ENCODE results near the gene CD101.

CD101 gene
- 0.18 to 110 (median 17.6) reads per million in 9 experiments for total RNA-seq

- DNase-seq: no peak
- no peaks in the 10 kb centered on the region for H3K9me3 Mint-ChIP-seq
- peak; percentile 58 for ATAC-seq (replicated peaks)
- peak within 1 kb of the TSS; percentile 49 to 68 for H3K27ac Mint-ChIP-seq
- peaks cover 7 to 30% of the 10 kb centered on the region in 2 donors for H3K4me1 Mint-ChIP-seq (ENCODE audit: low read depth in 2 of 2)
- no peaks in the 10 kb centered on the region for H3K36me3 Mint-ChIP-seq (ENCODE audit: insufficient read depth)
- peak within 1 kb of the TSS in 1 of 2 donors; percentile 65 for H3K4me3 Mint-ChIP-seq
- no peaks in the 10 kb centered on the region for H3K27me3 Mint-ChIP-seq
Observed at GRCh38 chr1:117001254-117001927, at the start of gene CD101. CD101 (plus strand) TSS chr1:117001760; CDS start chr1:117001818, 58 bp downstream.

DNA sequence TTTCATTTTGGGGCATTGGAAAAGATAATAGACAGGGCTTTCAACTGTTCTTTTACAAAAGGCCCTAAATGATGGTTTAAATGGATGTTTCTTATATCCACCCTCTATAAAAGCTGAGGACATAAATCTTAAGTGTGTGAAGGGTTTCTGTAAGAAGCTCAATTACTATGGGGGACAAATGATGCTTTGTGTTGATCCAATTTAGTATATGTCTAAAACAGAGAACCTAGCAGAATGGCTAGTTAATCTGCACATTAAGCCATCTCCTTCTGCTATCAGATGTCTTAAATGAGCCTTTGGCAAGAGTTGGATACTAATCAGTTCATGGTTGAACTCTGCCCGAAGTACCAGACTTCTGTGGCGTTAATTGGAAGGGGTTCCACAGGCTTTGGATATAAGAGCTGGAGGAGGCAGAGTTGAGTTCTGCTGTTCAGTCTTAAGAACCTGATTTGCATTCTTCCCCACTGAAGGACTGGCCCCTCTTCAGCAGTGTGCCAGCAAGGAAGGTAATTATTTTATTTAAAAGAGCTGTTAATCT lies 48.8 kb upstream of the CD101 start:
- no peak for ATAC-seq (replicated peaks)
- Mint-ChIP-seq H3K4me1 (ENCODE audit: low read depth in 2 of 2) (no peaks in the 10 kb centered on the region), H3K27me3 (peaks cover 0 to 16% of the 10 kb centered on the region in 2 donors), H3K4me3 (no peak overlapping the region), H3K36me3 (ENCODE audit: insufficient read depth) (no peaks in the 10 kb centered on the region), H3K9me3 (no peaks in the 10 kb centered on the region), H3K27ac (no peak overlapping the region)
- no peak for DNase-seq

GRCh38 chr1:116954440-116954839 lies 47.1 kb upstream of the CD101 start:
- Mint-ChIP-seq H3K4me1 (ENCODE audit: low read depth in 2 of 2) (no peaks in the 10 kb centered on the region), H3K27ac (no peak overlapping the region), H3K36me3 (ENCODE audit: insufficient read depth) (no peaks in the 10 kb centered on the region), H3K27me3 (peaks cover 0 to 16% of the 10 kb centered on the region in 2 donors), H3K9me3 (no peaks in the 10 kb centered on the region), H3K4me3 (no peak overlapping the region)
- DNase-seq: no peak
- no peak for ATAC-seq (replicated peaks)

DNA sequence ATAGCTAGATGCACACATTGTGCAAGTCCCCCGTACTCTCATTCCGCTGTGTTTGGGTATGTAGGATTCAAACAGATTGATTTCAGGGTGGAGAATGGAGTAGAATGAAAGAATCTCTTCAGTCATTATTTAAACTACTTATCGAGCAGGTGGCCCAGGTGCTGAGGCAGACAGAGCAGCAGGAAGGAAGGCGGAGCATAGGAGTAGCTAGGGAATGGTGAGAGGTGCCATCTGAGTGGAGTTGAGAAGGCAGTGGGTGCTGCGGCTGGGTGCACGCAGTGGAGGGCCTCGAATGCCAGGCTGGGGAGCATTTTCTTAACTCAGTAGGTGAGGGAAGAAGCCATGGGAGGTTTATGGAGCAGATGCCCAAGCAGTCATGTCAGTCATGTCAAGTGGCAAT lies 45.2 kb upstream of the CD101 start:
- no peak for ATAC-seq (replicated peaks)
- Mint-ChIP-seq H3K4me1 (ENCODE audit: low read depth in 2 of 2) (no peaks in the 10 kb centered on the region), H3K27ac (no peak overlapping the region), H3K36me3 (ENCODE audit: insufficient read depth) (no peaks in the 10 kb centered on the region), H3K27me3 (peaks cover 0 to 6% of the 10 kb centered on the region in 2 donors), H3K9me3 (no peaks in the 10 kb centered on the region), H3K4me3 (no peak overlapping the region)
- DNase-seq: no peak

DNA sequence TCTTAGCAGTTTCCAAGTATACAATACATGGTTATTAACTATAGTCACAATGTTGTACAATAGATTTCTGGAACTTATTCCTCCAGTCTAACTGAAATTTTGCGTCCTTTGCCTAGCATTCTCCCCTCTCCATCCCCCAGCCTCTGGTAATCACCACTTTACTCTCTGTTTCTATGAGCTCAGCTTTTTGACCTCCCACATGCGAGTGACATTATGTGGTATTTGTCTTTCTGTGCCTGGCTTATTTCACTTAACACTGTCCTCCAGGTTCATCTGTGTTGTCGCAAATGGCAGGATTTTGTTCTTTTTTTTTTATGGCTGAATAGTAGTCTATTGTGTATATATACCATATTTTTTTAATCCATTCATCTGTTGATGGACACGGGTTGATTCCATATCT lies 43.9 kb upstream of the CD101 start:
- Mint-ChIP-seq H3K27ac (no peak overlapping the region), H3K27me3 (peaks cover 0 to 6% of the 10 kb centered on the region in 2 donors), H3K4me3 (no peak overlapping the region), H3K4me1 (ENCODE audit: low read depth in 2 of 2) (no peaks in the 10 kb centered on the region), H3K36me3 (ENCODE audit: insufficient read depth) (no peaks in the 10 kb centered on the region), H3K9me3 (no peaks in the 10 kb centered on the region)
- ATAC-seq (replicated peaks) (no peak), DNase-seq (no peak)

- Mint-ChIP-seq H3K27ac (no peak overlapping the region), H3K4me1 (ENCODE audit: low read depth in 2 of 2) (no peaks in the 10 kb centered on the region), H3K27me3 (peaks cover 0 to 6% of the 10 kb centered on the region in 2 donors), H3K9me3 (no peaks in the 10 kb centered on the region), H3K36me3 (ENCODE audit: insufficient read depth) (no peaks in the 10 kb centered on the region), H3K4me3 (no peak overlapping the region)
- ATAC-seq (replicated peaks) (no peak), DNase-seq (no peak)
Observed at GRCh38 chr1:116958110-116958509, 43.5 kb upstream of the CD101 start.

- no peak overlapping the region for H3K27ac Mint-ChIP-seq
- DNase-seq (no peak), ATAC-seq (replicated peaks) (no peak)
- H3K9me3 Mint-ChIP-seq: no peaks in the 10 kb centered on the region
- no peaks in the 10 kb centered on the region for H3K36me3 Mint-ChIP-seq (ENCODE audit: insufficient read depth)
- H3K4me1 Mint-ChIP-seq (ENCODE audit: low read depth in 2 of 2): no peaks in the 10 kb centered on the region
- peaks cover 0 to 6% of the 10 kb centered on the region in 2 donors for H3K27me3 Mint-ChIP-seq
- no peak overlapping the region for H3K4me3 Mint-ChIP-seq
Observed at GRCh38 chr1:116958977-116959376, 42.6 kb upstream of the CD101 start.

GRCh38 chr1:116961606-116962005 lies 40.0 kb upstream of the CD101 start:
- H3K36me3 Mint-ChIP-seq (ENCODE audit: insufficient read depth): no peaks in the 10 kb centered on the region
- no peak overlapping the region for H3K4me3 Mint-ChIP-seq

GRCh38 chr1:116962987-116963639 lies 38.4 kb upstream of the CD101 start:
- Mint-ChIP-seq H3K9me3 (no peaks in the 10 kb centered on the region), H3K4me1 (ENCODE audit: low read depth in 2 of 2) (no peaks in the 10 kb centered on the region), H3K36me3 (ENCODE audit: insufficient read depth) (no peaks in the 10 kb centered on the region), H3K4me3 (no peak overlapping the region), H3K27ac (no peak overlapping the region), H3K27me3 (peaks cover 0 to 6% of the 10 kb centered on the region in 2 donors)
- peak; percentile 69 for ATAC-seq (replicated peaks)
- DNase-seq: no peak

More at GRCh38 chr1:116961606-116962005, 40.0 kb upstream of the CD101 start:
- Mint-ChIP-seq H3K4me1 (ENCODE audit: low read depth in 2 of 2) (no peaks in the 10 kb centered on the region), H3K9me3 (no peaks in the 10 kb centered on the region), H3K27ac (no peak overlapping the region), H3K27me3 (peaks cover 0 to 6% of the 10 kb centered on the region in 2 donors)
- ATAC-seq (replicated peaks): no peak
- DNase-seq: no peak

GRCh38 chr1:116966791-116967190 lies 34.8 kb upstream of the CD101 start:
- ATAC-seq (replicated peaks) (no peak), DNase-seq (no peak)
- H3K27me3 Mint-ChIP-seq: peaks cover 0 to 8% of the 10 kb centered on the region in 2 donors
- H3K36me3 Mint-ChIP-seq (ENCODE audit: insufficient read depth): no peaks in the 10 kb centered on the region
- H3K4me1 Mint-ChIP-seq (ENCODE audit: low read depth in 2 of 2): no peaks in the 10 kb centered on the region
- H3K9me3 Mint-ChIP-seq: no peaks in the 10 kb centered on the region
- no peak overlapping the region for H3K27ac Mint-ChIP-seq
- H3K4me3 Mint-ChIP-seq: no peak overlapping the region

- H3K9me3 Mint-ChIP-seq: no peaks in the 10 kb centered on the region
- ATAC-seq (replicated peaks) (no peak), DNase-seq (no peak)
- no peak overlapping the region for H3K27ac Mint-ChIP-seq
- H3K36me3 Mint-ChIP-seq (ENCODE audit: insufficient read depth): no peaks in the 10 kb centered on the region
- no peak overlapping the region for H3K4me3 Mint-ChIP-seq
- H3K4me1 Mint-ChIP-seq (ENCODE audit: low read depth in 2 of 2): peaks cover 0 to 2% of the 10 kb centered on the region in 2 donors
- peaks cover 0 to 20% of the 10 kb centered on the region in 2 donors for H3K27me3 Mint-ChIP-seq
Observed at GRCh38 chr1:116968724-116969123, 32.8 kb upstream of the CD101 start.

DNA sequence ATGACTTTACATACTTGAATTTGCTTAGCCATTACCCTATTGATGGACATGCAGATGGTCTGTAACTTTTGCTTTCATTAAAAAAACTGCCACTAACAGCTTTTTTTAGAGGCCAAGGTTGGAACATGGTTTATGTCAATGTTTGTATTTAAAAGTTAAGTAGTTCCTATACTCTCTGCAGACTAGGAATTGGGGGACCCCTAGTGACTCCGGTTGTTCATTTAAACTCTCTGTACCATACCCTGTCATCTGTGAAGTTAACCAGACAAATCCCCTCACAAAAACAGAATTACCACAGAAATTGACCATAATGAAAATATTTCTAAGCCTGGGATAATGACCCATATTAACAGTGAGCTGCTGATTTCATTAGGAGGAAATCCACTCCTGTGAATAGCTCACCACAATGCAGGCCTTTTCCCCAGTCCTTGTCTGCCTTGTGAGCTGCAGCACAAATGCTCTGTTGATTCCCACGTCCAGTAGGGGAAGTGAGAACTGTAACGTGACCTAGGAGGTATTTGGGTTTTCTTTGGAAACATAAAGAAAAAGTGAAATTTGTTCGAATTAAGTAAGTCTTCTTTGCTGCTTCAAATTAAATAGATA lies 30.2 kb upstream of the CD101 start:
- no peaks in the 10 kb centered on the region for H3K36me3 Mint-ChIP-seq (ENCODE audit: insufficient read depth)
- ATAC-seq (replicated peaks) (no peak), DNase-seq (no peak)
- H3K9me3 Mint-ChIP-seq: no peaks in the 10 kb centered on the region
- peaks cover 0 to 2% of the 10 kb centered on the region in 2 donors for H3K4me1 Mint-ChIP-seq (ENCODE audit: low read depth in 2 of 2)
- H3K4me3 Mint-ChIP-seq: no peak overlapping the region
- peaks cover 11 to 46% of the 10 kb centered on the region in 2 donors for H3K27me3 Mint-ChIP-seq
- no peak overlapping the region for H3K27ac Mint-ChIP-seq

DNA sequence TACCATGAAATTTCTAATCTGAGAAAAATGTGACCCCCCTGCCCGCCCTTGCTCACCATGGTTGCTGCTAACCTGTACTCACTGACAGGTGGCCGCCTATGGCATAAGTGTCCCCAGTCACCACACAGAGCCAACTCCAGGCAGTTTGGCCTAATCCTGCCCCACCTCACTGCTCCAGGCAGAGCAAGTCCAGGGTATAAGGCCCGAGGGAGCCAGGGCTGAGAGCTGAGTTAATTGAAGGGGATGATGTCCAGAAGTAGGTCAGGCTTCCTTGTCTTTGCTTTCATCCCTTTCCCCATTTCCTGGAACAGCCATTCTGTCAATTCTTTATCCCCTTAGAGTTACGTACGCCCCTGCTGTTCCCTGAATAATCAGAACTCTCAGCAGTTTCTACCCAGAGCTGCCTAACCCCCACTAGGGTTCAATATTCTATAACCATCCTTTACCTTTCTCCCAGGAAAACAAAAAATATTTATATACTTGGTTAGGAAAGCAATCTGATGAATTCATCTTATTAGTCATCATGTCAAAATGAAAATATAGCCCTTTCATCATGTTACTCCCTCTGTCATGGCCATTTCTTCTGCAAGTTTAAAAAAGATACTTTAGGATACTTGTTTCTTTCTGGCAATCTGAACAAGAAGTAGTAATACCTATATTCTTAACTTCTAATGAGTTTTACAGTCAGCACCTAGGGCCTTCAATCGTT lies 29.4 kb upstream of the CD101 start:
- Mint-ChIP-seq H3K36me3 (ENCODE audit: insufficient read depth) (no peaks in the 10 kb centered on the region), H3K27ac (no peak overlapping the region), H3K4me1 (ENCODE audit: low read depth in 2 of 2) (peaks cover 0 to 2% of the 10 kb centered on the region in 2 donors), H3K27me3 (peaks cover 11 to 53% of the 10 kb centered on the region in 2 donors), H3K4me3 (no peak overlapping the region), H3K9me3 (no peaks in the 10 kb centered on the region)
- no peak for ATAC-seq (replicated peaks)
- no peak for DNase-seq

Measured in effector memory CD8-positive, alpha-beta T cell (primary cell).